Duodenal mucosa (tissue), 2 donors: Measurements from ENCODE around the gene CDKL4.
"Not testable (repeated sequence)": the region's sequence is repeated elsewhere in the genome, so short reads cannot be mapped to it uniquely, and the experiment has no call there.

ENCODE experiments used
- H3K27ac ChIP-seq: one replicate; pipeline ENCODE4 v1.7.0; 2013; ENCODE audit warnings: low read depth, low read length
- H3K27me3 ChIP-seq, 2 donors: one replicate each; pipeline ENCODE4 v1.7.0; 2013; ENCODE audit warnings: low read length in 2 of 2, control low read depth in 1 of 2; ENCODE audit not compliant: insufficient read depth in 2 of 2, control insufficient read depth in 1 of 2
- H3K36me3 ChIP-seq, 2 donors: one replicate each; pipeline ENCODE4 v1.7.0; 2013; ENCODE audit warnings: low read length in 2 of 2, control low read depth in 1 of 2; ENCODE audit not compliant: insufficient read depth in 2 of 2, control insufficient read depth in 1 of 2
- H3K4me1 ChIP-seq, 2 donors: one replicate each; pipeline ENCODE4 v1.7.0; 2013; ENCODE audit warnings: low read length in 2 of 2, control low read depth in 1 of 2; ENCODE audit not compliant: insufficient read depth in 2 of 2, control insufficient read depth in 1 of 2
- H3K4me3 ChIP-seq, 2 donors: one replicate each; pipeline ENCODE4 v1.7.0; 2013; ENCODE audit warnings: low read length in 2 of 2, low read depth in 1 of 2
- H3K9ac ChIP-seq, 2 donors: one replicate each; pipeline ENCODE4 v1.7.0; 2013; ENCODE audit warnings: low read length in 2 of 2, low read depth in 1 of 2
- H3K9me3 ChIP-seq, 2 donors: one replicate each; pipeline ENCODE4 v1.7.0; 2013; ENCODE audit warnings: low read length in 2 of 2, control low read depth in 1 of 2; ENCODE audit not compliant: control insufficient read depth in 1 of 2

Gene CDKL4

DNA sequence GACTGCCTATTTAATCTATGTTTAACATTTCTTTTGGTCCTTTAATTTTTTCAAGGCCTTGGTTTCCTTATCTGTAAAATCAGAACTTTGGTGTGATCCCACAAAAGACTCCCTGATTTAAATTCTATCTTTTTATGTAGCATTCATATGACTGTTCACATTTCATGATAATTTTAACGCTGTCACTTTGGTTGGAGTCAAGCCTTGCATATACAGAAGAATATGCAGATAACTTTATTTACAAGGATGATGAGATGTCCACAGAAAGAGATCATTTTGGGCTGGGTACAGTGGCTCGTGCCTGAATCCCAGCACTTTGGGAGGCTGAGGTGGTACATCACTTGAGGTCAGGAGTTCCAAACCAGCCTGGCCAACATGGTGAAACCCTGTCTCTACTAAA lies 84.5 kb downstream of the CDKL4 start:
- H3K9me3 ChIP-seq, result no peaks in the 10 kb centered on the region
- H3K36me3 ChIP-seq, result no peaks in the 10 kb centered on the region
- H3K4me3 ChIP-seq, result no peak overlapping the region
- no peak overlapping the region for H3K27ac ChIP-seq
- H3K27me3 ChIP-seq, result no peaks in the 10 kb centered on the region
- H3K4me1 ChIP-seq, result no peaks in the 10 kb centered on the region
- no peak overlapping the region for H3K9ac ChIP-seq

DNA sequence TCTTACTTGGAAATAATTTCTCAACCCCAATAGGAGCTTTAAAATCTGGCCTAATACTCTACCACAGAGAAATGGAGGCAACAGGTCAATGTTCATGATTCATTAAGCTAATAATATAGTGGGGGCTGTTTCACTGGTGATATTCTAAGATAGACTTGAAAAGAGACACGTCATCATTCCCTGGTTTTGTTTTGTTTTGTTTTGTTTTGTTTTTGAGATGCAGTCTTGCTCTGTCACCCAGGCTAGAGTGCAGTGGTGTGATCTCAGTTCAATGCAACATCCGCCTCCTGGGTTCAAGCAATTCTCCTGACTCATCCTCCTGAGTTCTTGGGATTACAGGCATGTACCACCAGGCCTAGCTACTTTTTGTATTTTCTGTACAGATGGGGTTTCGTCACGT lies 85.4 kb downstream of the CDKL4 start:
- Histone ChIP-seq H3K27me3 (no peaks in the 10 kb centered on the region), H3K4me1 (no peaks in the 10 kb centered on the region), H3K36me3 (no peaks in the 10 kb centered on the region), H3K4me3 (no peak overlapping the region), H3K9ac (no peak overlapping the region), H3K27ac (no peak overlapping the region), H3K9me3 (no peaks in the 10 kb centered on the region)

DNA sequence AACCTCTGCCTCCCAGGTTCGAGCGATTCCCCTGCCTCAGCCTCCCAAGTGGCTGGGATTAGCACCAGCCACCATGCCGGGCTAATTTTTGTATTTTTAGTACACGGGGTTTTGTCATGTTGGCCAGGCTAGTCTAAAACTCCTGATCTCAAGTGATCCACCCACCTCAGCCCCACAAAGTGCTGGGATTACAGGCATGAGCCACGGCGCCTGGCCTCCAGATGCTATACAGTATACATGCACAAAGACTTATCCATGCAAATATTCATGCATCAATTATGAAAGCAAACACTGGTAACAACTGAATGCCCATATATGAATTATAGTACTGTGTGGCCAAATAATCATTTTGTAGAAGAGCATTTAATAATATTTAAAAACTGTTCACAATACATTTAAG lies 86.9 kb downstream of the CDKL4 start:
- no peaks in the 10 kb centered on the region for H3K36me3 ChIP-seq
- no peak overlapping the region for H3K9ac ChIP-seq
- H3K27ac ChIP-seq, result no peak overlapping the region
- no peaks in the 10 kb centered on the region for H3K27me3 ChIP-seq
- H3K4me1 ChIP-seq, result no peaks in the 10 kb centered on the region
- H3K4me3 ChIP-seq, result no peak overlapping the region
- no peaks in the 10 kb centered on the region for H3K9me3 ChIP-seq

DNA sequence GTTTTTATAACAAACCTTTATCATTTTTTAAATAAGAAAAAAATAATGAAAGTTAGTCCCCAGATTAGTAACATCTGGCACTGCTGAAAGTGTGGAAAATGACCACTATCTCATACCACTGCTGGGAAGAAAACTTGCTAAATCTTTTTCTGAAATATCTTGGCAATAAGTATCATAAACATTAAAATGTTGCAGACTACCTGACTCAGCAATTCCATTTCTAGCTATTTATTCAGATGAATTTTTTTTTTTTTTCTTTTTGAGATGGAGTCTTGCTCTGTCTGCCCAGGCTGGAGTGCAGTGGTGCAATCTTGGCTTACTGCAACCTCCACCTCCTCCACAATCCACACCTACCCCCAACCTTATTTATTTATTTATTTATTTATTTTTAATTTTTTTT lies 87.7 kb downstream of the CDKL4 start:
- Histone ChIP-seq H3K27me3 (no peaks in the 10 kb centered on the region), H3K9me3 (no peaks in the 10 kb centered on the region), H3K27ac (no peak overlapping the region), H3K4me1 (no peaks in the 10 kb centered on the region), H3K36me3 (no peaks in the 10 kb centered on the region), H3K4me3 (no peak overlapping the region), H3K9ac (no peak overlapping the region)

DNA sequence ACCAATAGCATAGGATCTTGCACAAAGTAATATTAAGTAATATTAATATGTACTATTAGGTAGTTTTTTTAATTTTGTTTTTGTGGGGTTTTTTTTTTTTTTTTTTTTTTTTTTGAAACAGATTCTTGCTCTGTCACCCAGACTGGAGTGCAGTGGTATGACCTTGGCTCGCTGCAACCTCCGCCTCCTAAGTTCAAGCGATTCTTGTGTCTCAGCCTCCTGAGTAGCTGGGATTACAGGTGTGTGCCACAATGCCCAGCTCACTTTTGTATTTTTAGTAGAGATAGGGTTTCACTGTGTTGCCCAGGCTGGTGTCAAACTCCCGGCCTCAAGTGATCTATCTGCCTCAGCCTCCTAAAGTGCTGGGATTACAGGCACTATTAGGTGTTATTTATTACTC lies 88.2 kb downstream of the CDKL4 start:
- not testable (repeated sequence) for H3K9ac ChIP-seq, H3K27me3 ChIP-seq, H3K4me1 ChIP-seq, H3K36me3 ChIP-seq, H3K4me3 ChIP-seq, H3K27ac ChIP-seq, H3K9me3 ChIP-seq

DNA sequence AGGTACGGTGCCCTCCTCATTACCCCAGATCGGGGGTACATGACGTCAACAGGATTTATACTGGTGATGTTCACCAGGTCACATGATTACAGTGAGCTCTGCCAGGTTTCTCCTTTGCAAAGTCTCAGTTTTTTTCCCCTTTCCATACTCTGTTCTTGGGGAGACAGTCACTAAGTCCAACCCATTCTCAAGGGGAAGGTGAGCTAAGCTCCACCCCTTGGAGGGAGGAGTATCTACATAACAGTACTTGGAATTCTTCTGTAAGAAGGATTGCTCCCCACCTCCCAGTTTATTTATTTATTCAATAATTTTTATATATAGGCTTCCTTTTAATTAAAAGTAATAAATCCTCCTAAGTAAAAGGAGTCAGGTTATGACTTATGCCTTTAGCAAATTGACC lies 88.8 kb downstream of the CDKL4 start:
- H3K9ac ChIP-seq, result no peak overlapping the region
- no peaks in the 10 kb centered on the region for H3K4me1 ChIP-seq
- no peaks in the 10 kb centered on the region for H3K36me3 ChIP-seq
- H3K4me3 ChIP-seq, result no peak overlapping the region
- H3K27me3 ChIP-seq, result no peaks in the 10 kb centered on the region
- H3K9me3 ChIP-seq, result no peaks in the 10 kb centered on the region
- no peak overlapping the region for H3K27ac ChIP-seq

DNA sequence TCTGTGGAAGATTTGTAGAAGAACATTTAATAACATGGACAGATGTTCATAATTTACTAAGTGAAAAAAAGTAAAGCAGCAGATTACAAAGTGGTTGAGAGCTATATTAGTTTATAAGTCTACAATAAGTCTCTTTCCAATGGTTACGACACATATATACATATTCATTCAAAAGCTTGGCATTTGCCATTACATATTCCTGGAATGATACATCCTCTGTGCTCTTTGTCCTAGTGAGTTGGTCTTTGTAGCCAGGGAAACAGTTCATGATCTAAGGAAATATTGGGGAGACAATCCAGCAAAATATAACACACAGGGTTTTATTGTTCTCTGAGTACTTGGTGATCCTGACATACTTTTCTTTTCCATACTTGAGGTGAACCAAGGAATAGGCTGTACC lies 90.5 kb downstream of the CDKL4 start:
- H3K4me3 ChIP-seq, result no peak overlapping the region
- no peak overlapping the region for H3K27ac ChIP-seq
- no peaks in the 10 kb centered on the region for H3K9me3 ChIP-seq
- H3K36me3 ChIP-seq, result no peaks in the 10 kb centered on the region
- no peak overlapping the region for H3K9ac ChIP-seq
- H3K4me1 ChIP-seq, result no peaks in the 10 kb centered on the region
- H3K27me3 ChIP-seq, result no peaks in the 10 kb centered on the region

DNA sequence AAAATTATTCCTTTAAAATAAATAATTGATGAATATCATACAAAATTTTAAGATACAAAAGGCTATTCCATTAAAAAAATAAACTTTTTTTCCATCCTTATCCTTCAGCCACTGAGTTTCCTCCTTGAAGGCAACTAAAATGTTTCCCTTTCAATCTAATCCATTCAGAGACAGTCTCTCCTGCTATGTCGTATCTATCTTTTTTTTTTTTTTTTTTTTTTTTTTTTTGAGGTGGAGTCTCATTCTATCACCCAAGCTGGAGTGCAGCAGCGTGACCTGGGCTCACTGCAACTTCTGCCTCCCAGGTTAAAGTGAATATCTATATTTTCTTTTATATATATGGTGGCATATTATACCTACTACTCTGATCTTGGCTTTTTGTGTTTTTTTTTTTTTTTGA lies 91.3 kb downstream of the CDKL4 start:
- Histone ChIP-seq H3K27me3 (no peaks in the 10 kb centered on the region), H3K9ac (no peak overlapping the region), H3K27ac (no peak overlapping the region), H3K36me3 (no peaks in the 10 kb centered on the region), H3K9me3 (no peaks in the 10 kb centered on the region), H3K4me3 (no peak overlapping the region), H3K4me1 (no peaks in the 10 kb centered on the region)

DNA sequence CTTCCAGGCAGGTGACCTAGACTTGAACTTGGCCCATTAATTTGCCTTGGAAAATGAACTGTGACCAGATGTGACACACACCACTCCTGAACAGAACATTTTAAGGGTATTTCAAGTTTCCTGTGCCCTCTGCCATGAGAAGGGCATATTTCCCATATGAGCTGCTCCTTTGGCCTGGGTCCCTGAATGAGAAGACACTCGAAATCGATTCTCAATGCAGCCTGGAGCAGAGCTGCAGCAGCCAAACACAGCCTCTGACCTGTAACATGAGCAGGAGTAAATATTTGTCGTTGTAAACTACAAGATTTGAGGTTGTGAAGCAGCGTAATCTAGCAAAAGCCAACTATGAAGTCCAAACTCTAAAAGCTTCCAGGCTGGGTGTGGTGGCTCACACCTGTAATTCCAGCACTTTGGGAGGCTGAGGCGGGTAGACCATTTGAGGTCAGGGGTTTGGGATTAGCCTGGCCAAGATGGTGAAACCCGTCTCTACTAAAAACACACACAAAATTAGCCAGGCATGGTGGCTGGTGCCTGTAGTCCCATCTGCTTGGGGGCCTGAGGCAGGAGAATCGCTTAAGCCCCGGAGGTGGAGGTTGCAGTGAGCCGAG lies 92.8 kb downstream of the CDKL4 start:
- H3K27ac ChIP-seq, result no peak overlapping the region
- H3K36me3 ChIP-seq, result no peaks in the 10 kb centered on the region
- no peak overlapping the region for H3K9ac ChIP-seq
- no peaks in the 10 kb centered on the region for H3K27me3 ChIP-seq
- no peaks in the 10 kb centered on the region for H3K9me3 ChIP-seq
- H3K4me1 ChIP-seq, result no peaks in the 10 kb centered on the region
- no peak overlapping the region for H3K4me3 ChIP-seq

DNA sequence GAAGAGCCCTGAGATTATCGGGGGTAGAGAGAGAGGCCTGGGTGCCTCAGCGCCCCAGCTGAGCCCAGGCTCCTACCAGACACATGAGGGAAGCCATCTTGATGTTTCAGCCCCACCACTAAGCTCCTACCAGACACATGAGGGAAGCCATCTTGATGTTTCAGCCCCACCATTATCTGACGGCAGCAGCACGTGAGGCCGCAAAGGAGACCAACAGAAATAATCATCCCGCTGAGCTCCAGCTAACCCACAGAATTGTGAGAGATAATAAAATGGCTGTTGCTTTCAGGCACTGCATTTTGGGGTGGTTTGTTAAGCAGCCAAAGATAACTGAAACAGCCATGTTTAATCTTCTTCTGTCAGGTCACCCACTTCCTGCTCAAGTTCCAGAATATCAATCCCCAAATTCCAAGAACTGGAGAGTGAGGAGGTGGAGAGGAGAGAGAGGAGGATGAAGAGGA lies 93.6 kb downstream of the CDKL4 start:
- Histone ChIP-seq H3K4me1 (no peaks in the 10 kb centered on the region), H3K27ac (no peak overlapping the region), H3K36me3 (no peaks in the 10 kb centered on the region), H3K27me3 (no peaks in the 10 kb centered on the region), H3K9ac (no peak overlapping the region), H3K4me3 (no peak overlapping the region), H3K9me3 (no peaks in the 10 kb centered on the region)

DNA sequence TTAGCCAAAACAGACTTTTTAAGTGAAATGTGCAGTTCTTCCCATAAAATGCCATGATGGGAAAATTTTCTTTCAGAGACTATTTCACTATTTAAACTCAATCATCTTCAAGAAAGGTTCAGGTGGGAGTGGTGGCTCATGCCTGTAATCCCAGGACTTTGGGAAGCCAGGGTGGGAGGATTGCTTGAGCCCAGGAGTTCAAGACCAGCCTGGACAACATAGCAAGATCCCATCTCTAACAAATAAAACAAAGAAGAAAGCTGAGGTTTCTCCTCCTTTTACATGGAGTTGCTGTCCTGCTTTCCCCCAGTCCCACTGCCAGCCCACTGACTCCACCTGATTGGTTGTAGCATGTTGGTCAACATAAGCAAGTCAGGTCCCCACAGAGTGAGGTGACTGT lies 97.1 kb downstream of the CDKL4 start:
- no peaks in the 10 kb centered on the region for H3K9me3 ChIP-seq
- no peak overlapping the region for H3K4me3 ChIP-seq
- no peak overlapping the region for H3K9ac ChIP-seq
- no peaks in the 10 kb centered on the region for H3K27me3 ChIP-seq
- no peaks in the 10 kb centered on the region for H3K4me1 ChIP-seq
- H3K27ac ChIP-seq, result no peak overlapping the region
- no peaks in the 10 kb centered on the region for H3K36me3 ChIP-seq
